ENCODE results near the gene CCDC159. TPM values are rescaled to one million over a fixed set of nuclear protein-coding genes. Genes with fewer than 3 reads are reported as not detected.
"Not testable (repeated sequence)": the region's sequence is repeated elsewhere in the genome, so short reads cannot be mapped to it uniquely, and the experiment has no call there.

The CCDC159 gene, protein sequence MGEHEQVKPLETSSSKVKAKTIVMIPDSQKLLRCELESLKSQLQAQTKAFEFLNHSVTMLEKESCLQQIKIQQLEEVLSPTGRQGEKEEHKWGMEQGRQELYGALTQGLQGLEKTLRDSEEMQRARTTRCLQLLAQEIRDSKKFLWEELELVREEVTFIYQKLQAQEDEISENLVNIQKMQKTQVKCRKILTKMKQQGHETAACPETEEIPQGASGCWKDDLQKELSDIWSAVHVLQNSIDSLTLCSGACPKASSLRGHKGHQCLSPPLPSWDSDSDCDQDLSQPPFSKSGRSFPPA
- 18.2 and 22.5 TPM in 2 replicates for total RNA-seq

DNA sequence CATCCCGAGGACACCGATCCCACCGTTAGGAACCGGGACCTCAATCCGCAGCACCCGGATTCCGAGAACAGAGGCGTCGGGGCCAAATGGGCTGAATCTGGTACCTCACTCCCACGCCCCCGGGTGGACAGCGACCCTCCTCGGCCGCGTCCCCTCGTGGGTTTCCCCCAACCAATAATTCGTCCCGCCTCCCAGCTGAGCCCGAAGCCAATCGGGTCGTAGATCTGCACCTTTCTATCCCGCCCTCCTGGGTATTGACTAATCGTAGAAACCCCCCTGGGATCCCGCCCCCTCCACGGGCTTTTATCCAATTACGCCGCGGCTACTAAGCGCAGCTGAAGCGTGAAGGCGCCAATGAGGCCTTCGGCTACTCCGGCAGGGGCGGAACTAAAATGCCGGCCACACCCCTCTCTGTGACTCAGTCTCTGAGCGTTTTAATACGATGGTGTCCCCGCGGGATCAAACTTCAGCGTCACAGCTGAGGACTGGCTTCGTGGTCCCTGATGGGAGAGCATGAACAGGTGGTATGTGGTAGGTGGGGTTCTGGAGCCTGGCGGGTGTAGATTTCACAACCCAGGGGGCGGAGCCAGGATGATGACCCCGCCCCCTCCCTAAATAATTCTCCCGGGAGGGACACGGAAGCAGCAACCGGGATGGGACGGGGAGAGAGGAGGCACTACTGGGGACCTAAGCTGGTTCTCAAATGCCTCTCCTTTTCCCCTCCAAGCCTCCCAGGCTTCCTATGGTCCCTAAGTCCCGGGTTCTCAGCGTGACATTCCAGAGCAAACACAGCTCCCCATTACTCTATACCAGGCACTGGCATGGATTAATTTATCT is at the start of gene CCDC159, which contains the start of gene TMEM205:
TSS of gene CCDC159 (plus strand) at position 416 of the 837 bp plus-strand sequence. CDS start at position 504, 88 bp downstream.
TSS of gene TMEM205 (minus strand) at position 165 of the 837 bp plus-strand sequence. CDS start 649 bp downstream, outside the sequence.
- intact Hi-C loops (cut with micrococcal nuclease) = loop anchor here (1.0 to 2.0 kb wide), 12 partner anchors 8 to 475 kb away; partner anchors contain the start of genes CARM1, ODAD3, PLPPR2 and PRKCSH

DNA sequence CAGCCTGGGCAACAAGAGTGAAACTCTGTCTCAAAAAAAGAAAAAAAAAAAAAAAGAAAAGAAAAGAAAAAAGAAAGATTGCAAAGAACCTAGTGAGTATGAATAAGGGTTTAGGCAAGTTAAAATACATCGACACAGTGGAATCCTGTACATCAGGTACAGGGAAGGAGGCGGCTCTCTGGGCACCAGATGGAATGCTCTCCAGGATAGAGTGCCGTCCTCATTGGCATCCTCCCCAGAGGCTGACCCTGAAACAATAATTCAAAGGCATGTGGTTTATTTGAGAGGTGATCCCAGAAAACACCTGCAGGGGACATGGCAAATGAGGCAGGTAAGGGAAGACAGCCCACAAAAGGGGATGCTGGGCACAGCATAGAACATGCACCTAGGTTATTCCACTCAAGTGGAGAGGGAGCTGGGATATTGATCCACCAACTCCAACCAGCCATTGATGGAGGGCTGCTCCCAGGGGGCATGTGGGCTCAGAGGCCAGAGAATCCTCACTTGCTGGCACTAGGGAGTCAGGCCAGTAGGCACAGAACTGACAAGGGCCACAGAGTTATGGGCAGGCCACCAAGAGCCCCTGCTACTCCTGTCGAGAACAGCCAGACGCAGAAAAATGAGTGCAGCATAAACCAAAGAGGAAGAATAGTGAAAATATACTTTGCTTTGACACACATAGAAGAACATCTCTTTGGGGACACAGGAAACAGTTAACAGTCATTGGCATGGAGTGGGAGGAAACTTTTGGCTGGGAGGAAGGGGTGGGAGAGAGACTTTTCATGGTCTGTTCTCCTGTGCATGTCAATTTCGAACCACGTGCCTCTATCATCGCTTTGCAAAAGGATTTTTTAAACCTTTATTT is 46.1 kb upstream of the CCDC159 start:
- intact Hi-C loops (cut with micrococcal nuclease) = no loop called here

DNA sequence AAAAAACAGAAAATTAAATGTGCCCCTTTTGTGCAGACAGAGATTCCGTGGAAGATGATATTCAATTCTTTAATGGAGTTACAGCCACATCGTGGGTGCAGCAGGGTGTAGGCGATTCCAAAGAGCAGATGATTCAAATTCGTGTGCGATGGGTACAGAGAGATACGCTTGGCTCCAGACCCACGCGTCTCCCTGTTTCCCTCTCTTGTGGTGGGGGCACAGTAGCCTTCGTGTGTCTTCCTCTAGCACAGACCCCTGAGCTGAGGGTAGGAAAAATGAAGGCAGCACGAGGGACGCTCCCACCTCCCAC is 45.6 kb upstream of the CCDC159 start:
- intact Hi-C loops (cut with micrococcal nuclease) = no loop called here

DNA sequence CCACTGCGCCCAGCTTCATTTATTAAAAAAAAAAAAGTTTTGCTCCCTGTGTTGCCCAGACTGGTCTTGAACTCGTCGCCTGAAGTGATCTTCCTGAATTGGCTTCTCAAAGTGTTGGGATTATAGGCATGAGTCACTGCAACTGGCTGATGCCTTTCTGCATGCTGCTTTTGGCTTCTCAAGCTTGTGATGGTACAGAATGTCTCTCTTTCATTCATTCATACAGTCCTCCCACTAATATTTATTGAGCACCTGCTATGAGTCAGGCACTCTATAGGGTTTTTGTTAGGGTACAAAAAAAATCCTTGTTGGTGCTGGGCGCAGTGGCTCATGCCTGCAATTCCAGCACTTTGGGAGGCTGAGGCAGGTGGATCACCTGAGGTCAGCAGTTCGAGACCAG is 41.4 kb upstream of the CCDC159 start:
- intact Hi-C loops (cut with micrococcal nuclease) = no loop called here

DNA sequence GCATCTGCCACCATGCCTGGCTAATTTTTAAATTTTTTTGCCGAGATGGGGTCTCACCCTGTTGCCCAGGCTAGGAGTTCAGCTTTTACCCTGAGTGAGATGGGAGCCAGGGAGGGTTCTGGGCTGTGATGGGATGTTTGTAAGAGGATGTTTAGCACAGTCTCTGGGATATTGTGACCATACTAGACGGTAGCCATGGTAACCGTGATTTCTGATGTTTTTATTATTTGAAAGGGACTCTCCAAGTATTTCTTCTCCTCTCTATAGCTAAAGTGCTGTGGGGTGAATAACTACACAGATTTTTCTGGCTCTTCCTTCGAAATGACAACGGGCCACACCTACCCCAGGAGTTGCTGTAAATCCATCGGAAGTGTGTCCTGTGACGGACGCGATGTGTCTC is 40.0 kb upstream of the CCDC159 start:
- intact Hi-C loops (cut with micrococcal nuclease) = no loop called here

DNA sequence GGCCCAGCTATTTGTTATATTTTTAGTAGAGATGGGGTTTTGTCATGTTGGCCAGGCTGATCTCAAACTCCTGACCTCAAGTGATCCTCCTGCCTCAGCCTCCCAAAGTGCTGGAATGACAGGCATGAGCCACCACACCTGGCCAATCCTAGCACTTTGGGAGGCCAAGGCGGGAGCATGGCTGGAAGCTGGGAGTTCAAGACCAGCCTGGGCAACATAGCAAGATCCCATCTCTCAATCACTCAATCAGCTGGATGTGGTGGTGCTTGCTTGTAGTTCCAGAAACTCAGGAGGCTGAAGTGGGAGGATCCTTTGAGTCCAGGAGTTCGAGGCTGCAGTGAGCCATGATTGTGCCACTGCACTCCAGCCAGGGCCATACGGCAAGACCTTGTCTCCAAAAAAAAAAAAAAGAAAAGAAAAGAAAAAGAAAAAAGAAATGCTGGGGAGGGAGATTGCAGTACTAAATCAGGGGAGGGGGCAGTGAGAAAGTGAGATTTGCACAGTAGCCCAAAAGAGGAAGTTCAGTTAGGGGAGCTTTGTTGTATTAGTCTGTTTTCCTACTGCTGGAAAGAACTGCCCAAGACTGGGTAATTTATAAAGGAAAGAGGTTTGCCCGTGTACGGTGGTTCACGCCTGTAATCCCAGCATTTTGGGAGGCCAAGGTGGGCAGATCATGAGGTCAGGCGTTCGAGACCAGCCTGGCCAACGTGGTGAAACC is 25.9 kb upstream of the CCDC159 start:
- intact Hi-C loops (cut with micrococcal nuclease) = not testable (repeated sequence)

DNA sequence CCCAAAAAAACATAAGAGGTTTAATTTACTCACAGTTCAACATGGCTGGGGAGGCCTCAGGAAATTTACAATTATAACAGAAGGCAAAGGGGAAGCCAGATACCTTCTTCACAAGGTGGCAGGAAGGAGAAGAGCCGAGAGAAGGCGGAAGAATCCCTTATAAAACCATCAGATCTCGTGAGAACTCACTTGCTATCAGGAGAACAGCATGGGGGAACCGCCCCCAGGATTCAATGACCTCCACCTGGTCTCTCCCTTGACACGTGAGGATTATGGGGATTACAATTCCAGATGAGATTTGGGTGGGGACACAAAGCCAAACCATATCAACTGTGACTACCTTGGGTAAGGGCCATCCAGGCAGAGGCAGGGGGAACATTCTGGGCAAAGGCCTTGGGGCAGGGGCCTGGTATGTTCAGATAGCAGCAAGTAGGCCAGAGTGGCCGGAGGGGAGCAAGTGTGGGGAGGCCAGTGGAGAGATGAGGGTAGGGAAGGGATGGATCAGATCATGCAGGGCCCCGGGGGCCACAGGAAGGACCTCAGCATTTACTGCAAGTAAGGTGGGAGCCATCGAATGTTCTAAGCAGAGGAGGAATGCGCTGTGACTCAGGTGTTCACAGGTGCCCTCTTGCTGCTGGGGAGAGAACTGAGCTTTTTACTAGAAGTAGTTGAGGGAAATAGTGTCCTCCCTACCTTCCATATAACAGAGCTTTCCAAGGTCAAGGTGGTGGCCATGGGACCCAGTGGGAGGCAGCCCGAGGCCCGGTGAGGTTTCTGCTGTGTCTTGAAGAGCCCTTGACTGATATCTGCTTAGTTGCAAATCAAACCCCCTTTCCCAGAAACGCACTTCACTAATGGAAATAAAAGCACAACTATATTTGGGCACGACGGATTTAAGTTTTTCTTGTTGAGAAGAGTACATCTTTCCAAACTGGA is 24.9 kb upstream of the CCDC159 start:
- intact Hi-C loops (cut with micrococcal nuclease) = no loop called here

DNA sequence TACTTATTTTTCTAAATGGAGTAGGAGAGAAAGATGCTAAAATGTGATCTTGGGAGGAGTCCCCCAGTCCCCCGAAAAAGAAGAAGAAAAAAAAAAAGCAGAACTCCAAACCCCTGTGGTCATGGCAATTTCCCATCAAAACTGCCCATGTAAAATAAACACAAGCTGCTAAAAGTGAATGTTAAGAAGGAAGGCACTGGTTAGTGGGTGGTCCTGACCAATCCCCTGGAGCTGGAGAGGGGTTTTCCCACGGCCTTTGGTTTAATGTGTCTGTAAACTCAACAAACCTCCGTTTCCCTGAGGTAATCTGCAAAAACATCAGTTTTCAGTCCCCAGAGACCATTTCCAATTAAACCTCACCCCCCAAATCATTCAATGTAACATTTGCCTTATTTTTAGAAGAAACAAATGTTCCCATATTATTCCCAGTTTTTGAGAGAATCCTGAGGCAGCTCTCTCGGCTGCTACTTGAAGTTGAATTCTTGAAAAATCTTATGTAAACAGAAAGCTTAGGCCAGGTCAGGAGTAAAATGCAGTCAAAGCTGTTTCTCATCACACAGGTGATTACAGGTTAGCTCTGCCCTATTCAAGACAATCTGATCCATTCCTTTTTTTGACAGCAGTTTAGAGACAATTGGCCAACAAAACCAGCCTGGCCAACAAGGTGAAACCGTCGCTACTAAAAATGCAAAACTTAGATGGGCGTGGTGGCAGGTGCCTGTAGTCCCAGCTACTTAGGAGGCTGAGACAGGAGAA is 23.9 kb upstream of the CCDC159 start:
- intact Hi-C loops (cut with micrococcal nuclease) = no loop called here

DNA sequence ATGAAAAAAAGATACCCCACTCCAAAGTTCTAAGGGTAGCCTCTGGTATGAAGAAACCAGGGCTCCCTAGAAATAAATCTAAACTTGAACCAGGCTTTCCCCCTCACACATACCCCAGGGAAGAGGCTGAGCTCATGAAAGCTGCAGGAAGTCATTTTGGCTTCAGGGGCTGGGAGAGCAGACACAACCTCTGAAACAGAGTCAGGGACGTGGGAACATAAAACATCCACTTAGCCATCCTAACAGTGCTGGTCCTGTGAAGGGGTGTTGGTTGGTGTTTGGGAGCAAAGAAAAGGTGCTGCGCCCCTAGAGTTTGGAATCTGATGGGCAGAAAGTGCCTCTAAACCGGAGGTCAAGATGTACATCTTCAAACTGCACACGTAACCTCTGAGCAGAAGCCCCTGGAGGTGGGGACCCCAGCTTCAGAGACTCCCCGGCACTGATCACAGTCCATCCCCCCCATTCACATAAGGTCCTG is 22.7 kb upstream of the CCDC159 start:
- intact Hi-C loops (cut with micrococcal nuclease) = loop anchor here (1.0 kb wide), 2 partner anchors 23 to 58 kb away; partner anchors contain the start of genes CCDC159 and TMEM205

DNA sequence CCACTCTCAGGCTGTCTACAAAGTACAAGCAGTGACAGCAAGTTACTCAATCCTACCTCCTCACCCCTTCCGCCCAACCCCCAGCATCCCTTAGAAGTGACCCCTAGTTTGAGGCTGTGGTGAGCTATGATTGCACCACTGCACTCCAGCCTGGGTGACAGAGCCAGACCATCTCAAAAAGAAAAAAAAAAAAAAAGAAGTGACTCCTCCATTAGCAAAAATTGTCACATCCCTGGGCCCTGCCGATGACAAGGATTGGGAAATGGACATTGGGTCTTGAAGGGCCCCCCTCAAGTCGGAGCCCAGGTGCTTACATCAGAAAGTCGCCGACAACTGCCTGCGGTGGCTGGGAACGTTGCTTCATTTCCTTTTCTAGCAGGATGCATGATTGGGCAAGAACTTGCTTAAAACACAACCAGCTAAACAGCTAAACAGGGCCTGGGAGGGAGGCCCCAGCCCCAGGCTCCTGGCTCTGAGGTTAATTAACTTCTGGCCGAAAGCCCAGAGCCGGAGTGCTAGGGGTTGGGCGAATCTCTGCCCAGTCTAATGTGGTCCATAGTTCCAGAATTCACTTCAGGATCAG is 22.1 kb upstream of the CCDC159 start:
- intact Hi-C loops (cut with micrococcal nuclease) = loop anchor here (1.0 kb wide), 2 partner anchors 22 to 57 kb away; partner anchors contain the start of genes CCDC159 and TMEM205

DNA sequence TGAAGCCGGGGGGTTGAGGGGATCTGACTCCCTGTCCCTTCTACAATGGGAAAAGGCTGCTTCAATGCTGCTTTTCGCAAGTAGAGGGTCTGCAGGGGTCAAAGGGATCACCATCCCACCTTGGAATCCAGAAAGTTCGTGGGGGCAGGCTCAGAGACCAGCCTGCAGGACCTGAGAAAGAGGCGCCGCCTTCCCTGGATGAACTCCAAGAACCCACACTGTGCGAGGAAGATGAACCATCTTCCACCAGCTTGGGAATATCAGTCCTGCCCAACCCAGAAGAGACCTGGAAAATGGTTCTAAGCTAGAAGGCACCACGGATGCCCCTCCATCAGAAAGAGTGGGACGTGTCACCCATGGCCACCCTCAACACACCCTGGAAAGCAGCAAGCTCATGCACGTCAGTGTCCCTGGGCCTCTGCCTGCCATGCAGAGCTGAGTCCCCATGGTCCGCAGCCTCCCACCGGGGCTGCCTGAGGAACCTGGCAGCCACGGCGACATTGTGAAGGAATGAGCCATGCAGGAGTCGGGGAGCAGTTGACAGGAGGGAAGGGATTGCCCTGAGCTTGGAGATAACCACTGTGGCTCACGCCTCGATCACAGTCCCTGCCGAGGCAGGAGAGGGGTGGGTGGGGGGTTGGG is 21.4 kb upstream of the CCDC159 start:
- intact Hi-C loops (cut with micrococcal nuclease) = loop anchor here (1.0 kb wide), 2 partner anchors 21 to 56 kb away; partner anchors contain the start of genes CCDC159 and TMEM205

DNA sequence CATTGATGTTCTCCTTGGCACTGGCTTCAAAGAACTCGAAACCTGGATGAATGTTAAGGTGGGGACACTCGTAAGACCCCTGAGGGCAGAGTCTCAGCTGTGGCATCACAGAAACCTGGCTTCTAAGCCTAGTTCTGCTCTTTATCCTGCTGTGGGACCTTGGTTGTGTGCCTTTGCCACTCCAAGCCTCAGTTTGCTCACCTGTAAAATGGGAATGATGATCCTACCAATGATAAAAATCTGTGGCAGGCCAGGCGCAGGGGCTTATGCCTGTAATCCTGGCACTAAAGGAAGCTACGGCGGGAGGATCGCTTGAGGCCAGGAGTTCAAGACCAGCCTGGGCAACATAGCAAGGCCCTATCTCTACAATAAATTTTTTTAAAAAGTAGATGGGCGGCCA is 20.8 kb upstream of the CCDC159 start:
- intact Hi-C loops (cut with micrococcal nuclease) = no loop called here

DNA sequence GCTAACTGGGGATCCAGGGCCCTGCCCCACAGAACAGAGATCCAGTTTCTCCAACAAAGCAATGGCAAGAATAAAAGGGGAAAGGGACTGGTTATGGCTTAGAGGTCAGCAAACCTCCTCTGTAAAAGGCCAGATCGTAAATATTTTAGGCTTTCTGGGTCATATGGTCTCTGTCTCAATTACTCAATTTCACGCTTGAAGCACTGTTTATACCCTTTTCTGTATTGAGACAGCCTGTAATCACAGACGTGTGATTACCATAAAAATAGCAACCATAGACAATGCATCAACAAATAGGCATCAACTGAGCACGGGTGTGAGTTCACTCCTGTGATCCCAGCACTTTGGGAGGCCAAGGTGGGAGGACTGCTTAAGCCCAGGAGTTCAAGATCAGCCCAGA is 16.2 kb upstream of the CCDC159 start:
- intact Hi-C loops (cut with micrococcal nuclease) = no loop called here

DNA sequence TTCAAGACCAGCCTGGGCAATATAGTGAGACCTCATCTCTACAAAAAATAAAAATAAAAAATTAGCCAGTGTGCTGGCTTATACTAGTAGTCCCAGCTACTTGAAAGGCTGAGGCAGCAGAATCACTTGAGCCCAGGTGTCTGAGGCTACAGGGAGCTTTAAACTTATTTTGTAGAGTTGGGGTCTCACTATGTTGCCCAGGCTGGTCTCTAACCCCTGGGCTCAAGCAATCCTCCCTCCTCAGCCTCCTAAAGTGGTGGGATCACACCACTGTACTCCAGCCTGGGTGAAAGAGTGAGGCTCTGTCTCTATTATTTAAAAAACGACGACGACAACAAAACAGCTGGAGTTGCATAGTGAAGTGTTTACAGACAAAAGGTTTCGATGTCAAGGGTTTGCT is 14.8 kb upstream of the CCDC159 start:
- intact Hi-C loops (cut with micrococcal nuclease) = no loop called here

DNA sequence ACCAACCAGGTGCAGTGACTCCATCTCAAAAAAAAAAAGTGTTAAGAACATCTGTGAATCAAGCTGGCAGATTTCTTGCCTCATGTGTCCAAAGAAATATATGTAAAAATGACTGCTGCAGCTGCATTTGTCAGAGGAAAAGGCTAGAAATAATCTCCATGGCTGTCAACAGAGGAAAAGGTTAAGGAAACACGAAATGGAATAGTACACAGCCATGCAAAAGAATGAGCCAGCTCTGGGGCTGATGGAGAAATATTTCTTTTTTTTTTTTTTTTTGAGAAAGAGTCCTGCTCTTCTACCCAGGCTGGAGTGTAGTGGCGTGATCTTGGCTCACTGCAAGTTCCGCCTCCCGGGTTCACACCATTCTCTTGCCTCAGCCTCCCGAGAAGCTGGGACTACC is 13.5 kb upstream of the CCDC159 start:
- intact Hi-C loops (cut with micrococcal nuclease) = no loop called here

DNA sequence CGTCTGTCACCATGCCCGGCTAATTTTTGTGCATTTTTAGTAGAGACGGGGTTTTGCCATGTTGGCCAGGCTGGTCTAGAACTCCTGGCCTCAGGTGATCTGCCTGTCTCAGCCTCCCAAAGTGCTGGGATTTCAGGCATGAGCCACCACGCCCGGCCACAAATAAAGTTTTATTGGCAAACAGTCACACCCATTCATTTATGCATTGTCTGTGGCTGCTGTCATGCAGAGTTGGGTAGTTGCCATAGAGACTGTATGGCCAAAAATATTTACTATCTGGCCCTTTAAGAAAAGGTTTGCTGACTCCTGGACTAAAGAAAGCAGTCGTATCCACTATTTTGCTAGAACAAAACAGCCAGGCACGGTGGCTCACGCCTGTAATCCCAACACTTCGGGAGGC is 12.5 kb upstream of the CCDC159 start:
- intact Hi-C loops (cut with micrococcal nuclease) = not testable (repeated sequence)

DNA sequence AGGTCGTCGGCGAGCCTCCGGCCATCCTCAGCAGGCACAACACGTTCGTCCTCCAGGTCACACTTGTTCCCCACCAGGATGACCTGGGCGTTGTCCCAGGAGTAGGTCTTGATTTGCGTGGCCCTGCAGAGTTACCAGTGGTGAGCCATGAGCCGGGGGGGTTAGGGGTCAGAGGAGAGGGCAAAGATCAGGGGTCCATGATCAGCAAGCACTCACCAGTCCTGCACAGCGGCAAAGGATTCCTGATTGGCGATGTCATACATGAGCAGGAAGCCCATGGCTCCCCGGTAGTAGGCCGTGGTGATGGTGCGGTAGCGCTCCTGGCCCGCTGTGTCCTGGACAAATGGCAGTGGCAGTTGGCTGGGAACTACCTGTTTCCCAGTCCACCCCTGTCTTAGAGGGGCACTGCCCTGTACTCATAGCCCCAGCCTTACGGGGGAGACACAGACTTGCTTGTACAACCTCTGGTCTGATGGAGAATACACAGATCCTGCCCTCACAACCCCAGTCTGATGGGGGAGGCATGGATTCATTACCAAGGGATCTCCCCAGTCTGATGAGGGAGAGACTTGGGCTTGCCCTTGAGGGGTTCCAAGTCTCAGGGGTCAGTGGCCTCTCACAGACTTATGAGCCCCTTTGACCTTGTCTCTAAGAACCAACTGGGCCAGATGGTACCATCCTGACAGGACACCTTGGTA is 10.7 kb upstream of the CCDC159 start:
- intact Hi-C loops (cut with micrococcal nuclease) = no loop called here
